ENCODE data around the gene PARVA. TPM values are rescaled to one million over a fixed set of nuclear protein-coding genes. Genes with fewer than 3 reads are reported as not detected.

PARVA gene
- polyA plus RNA-seq, 2 of the 4 experiments (the other 2 are of a cell fraction), result 25.5 to 26.1 TPM

- TF ChIP-seq REST (IDR thresholded peaks at IDR 0.05) (no peak), CHD2 (IDR thresholded peaks at IDR 0.05; ENCODE audit: low read length, partially characterized antibody) (no peak), TFCP2L1 (CRISPR knock-in tag; IDR thresholded peaks at IDR 0.05) (no peak), JUNB (IDR thresholded peaks at IDR 0.05) (no peak), FOXS1 (CRISPR knock-in tag; IDR thresholded peaks at IDR 0.05) (no peak), MAZ (IDR thresholded peaks at IDR 0.05; ENCODE audit: borderline replicate concordance, low read depth, low read length) (no peak), RNF2 (IDR thresholded peaks at IDR 0.05; ENCODE audit: borderline replicate concordance, low read depth) (no peak), ZNF302 (CRISPR knock-in tag; IDR thresholded peaks at IDR 0.05) (no peak)
Observed at GRCh38 chr11:12534549-12534948, 157.2 kb downstream of the PARVA start (continued).

- TF ChIP-seq HMGXB4 (CRISPR knock-in tag; IDR thresholded peaks at IDR 0.05; ENCODE audit: borderline replicate concordance), result no peak
- no peak for TF ChIP-seq HES2 (IDR thresholded peaks at IDR 0.05)
- TF ChIP-seq NR3C1 (IDR thresholded peaks at IDR 0.05), result no peak
- TF ChIP-seq RCOR1 (IDR thresholded peaks at IDR 0.05; ENCODE audit: low read depth, low read length), result no peak
- TF ChIP-seq MAFK (IDR thresholded peaks at IDR 0.05; ENCODE audit: partially characterized antibody), result peak; percentile 65
- no peak for TF ChIP-seq USF2 (IDR thresholded peaks at IDR 0.05)
- no peak for TF ChIP-seq CBX2 (IDR thresholded peaks at IDR 0.05; ENCODE audit: borderline replicate concordance, low read depth)
- TF ChIP-seq ZFP36 (IDR thresholded peaks at IDR 0.05; ENCODE audit: borderline replicate concordance, partially characterized antibody), result no peak
- TF ChIP-seq EHMT2 (IDR thresholded peaks at IDR 0.05; ENCODE audit: low read depth), result no peak
- DNase-seq (ENCODE audit: low read depth in 1 of 2, low spot score in 1 of 2), result no peak
- Histone ChIP-seq H3K4me3 (no peak overlapping the region), H3K27ac (no peak overlapping the region), H3K4me1 (peaks cover 13% of the 10 kb centered on the region), H3K4me2 (no peak overlapping the region), H3K9me3 (no peaks in the 10 kb centered on the region)
- WGBS (ENCODE audit: missing lambda C conversion rate), result 84% methylated on average over 3 of the region's 3 CpGs
- CTCF ChIA-PET, result interaction anchor here (1.1 to 1.4 kb wide), 2 partner anchors 9 to 204 kb away, joined by 4 to 5 read pairs; no protein-coding TSS in a partner anchor
- no peak for ATAC-seq
- POLR2A ChIA-PET, result no interaction called here
- no peak for FAIRE-seq
Observed at GRCh38 chr11:12535321-12535720, 157.9 kb downstream of the PARVA start.

GRCh38 chr11:12536566-12536965, 159.2 kb downstream of the PARVA start:
- POLR2A ChIA-PET, result no interaction called here
- Histone ChIP-seq H3K4me2 (no peak overlapping the region), H3K27ac (no peak overlapping the region), H3K9me3 (no peaks in the 10 kb centered on the region), H3K4me1 (peaks cover 26% of the 10 kb centered on the region), H3K4me3 (no peak overlapping the region)
- ATAC-seq (no peak), FAIRE-seq (no peak), DNase-seq (ENCODE audit: low read depth in 1 of 2, low spot score in 1 of 2) (no peak)
- WGBS (ENCODE audit: missing lambda C conversion rate), result 77% methylated on average over 6 of the region's 6 CpGs
- CTCF ChIA-PET, result interaction anchor here (0.9 to 1.7 kb wide), 2 partner anchors 10 to 63 kb away, joined by 3 to 4 read pairs; no protein-coding TSS in a partner anchor
- TF ChIP-seq CBX2 (IDR thresholded peaks at IDR 0.05; ENCODE audit: borderline replicate concordance, low read depth), result no peak
- no peak for TF ChIP-seq HOXB5 (CRISPR knock-in tag; IDR thresholded peaks at IDR 0.05)
- TF ChIP-seq ZC3H11A (IDR thresholded peaks at IDR 0.05), result no peak
- TF ChIP-seq ZFP36 (IDR thresholded peaks at IDR 0.05; ENCODE audit: borderline replicate concordance, partially characterized antibody), result no peak
- no peak for TF ChIP-seq MYC (IDR thresholded peaks at IDR 0.05; ENCODE audit: borderline replicate concordance, low read length)
- no peak for TF ChIP-seq JUN (IDR thresholded peaks at IDR 0.05)
- TF ChIP-seq SREBF2 (IDR thresholded peaks at IDR 0.05), result no peak
- no peak for TF ChIP-seq ELK1 (IDR thresholded peaks at IDR 0.05; ENCODE audit: low read depth, low read length)
- TF ChIP-seq USF2 (IDR thresholded peaks at IDR 0.05), result no peak
- no peak for TF ChIP-seq JUNB (IDR thresholded peaks at IDR 0.05)

Data from A549 (cell line).